NB4 (cell line): ENCODE measurements around the gene EXTL2.
A peak's percentile ranks its signal among the peaks of the same experiment; 100 is the strongest.
"Not testable (repeated sequence)": the region's sequence is repeated elsewhere in the genome, so short reads cannot be mapped to it uniquely, and the experiment has no call there.

Experiments
- DNase-seq: peaks from one replicate; pipeline ENCODE4 v3.0.0; 2010; ENCODE audit warnings: low read depth
- H3K4me3 ChIP-seq: one replicate; pipeline ENCODE4 v1.5.1; 2011; ENCODE audit warnings: mild to moderate bottlenecking, low read depth, low read length, moderate library complexity
- MAX ChIP-seq: IDR thresholded peaks from 2 replicates; pipeline ENCODE4 v1.6.1; 2011; ENCODE audit warnings: low read depth, low read length
- MYC ChIP-seq: IDR thresholded peaks from 2 replicates; pipeline ENCODE4 v1.6.1; 2011; ENCODE audit warnings: low read depth, low read length
- POLR2A ChIP-seq: IDR thresholded peaks from 2 replicates; pipeline ENCODE4 v1.6.1; 2011; ENCODE audit warnings: mild to moderate bottlenecking; ENCODE audit not compliant: insufficient read length; ENCODE audit errors: extremely low read depth
- TF ChIP-seq, protein P1 (sequence below): IDR thresholded peaks from one replicate; pipeline ENCODE4 v1.5.1; 2012; ENCODE audit warnings: low read depth, low read length

Gene EXTL2

GRCh38 chr1:100847361-100848082 lies 47.1 kb downstream of the EXTL2 start:
- H3K4me3 ChIP-seq, result no peak overlapping the region
- DNase-seq, result no peak
- TF ChIP-seq MAX (no peak), POLR2A (no peak), MYC (no peak)
- TF ChIP-seq, protein P1, sequence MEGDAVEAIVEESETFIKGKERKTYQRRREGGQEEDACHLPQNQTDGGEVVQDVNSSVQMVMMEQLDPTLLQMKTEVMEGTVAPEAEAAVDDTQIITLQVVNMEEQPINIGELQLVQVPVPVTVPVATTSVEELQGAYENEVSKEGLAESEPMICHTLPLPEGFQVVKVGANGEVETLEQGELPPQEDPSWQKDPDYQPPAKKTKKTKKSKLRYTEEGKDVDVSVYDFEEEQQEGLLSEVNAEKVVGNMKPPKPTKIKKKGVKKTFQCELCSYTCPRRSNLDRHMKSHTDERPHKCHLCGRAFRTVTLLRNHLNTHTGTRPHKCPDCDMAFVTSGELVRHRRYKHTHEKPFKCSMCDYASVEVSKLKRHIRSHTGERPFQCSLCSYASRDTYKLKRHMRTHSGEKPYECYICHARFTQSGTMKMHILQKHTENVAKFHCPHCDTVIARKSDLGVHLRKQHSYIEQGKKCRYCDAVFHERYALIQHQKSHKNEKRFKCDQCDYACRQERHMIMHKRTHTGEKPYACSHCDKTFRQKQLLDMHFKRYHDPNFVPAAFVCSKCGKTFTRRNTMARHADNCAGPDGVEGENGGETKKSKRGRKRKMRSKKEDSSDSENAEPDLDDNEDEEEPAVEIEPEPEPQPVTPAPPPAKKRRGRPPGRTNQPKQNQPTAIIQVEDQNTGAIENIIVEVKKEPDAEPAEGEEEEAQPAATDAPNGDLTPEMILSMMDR, result no peak

DNA sequence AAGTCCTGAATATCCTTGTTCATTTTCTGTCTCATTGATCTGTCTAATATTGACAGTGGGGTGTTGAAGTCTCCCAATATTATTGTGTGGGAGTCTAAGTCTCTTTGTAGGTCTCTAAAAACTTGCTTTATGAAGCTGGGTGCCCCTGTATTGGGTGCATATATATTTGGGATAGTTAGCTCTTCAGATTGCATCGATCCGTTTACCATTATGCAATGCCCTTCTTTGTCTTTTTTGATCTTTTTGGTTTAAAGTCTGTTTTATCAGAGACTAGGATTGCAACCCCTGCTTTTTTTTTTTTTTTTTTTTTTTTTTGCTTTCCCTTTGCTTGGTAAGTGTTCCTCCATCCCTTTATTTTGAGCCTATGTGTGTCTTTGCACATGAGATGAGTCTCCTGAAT lies 51.5 kb downstream of the EXTL2 start:
- H3K4me3 ChIP-seq, DNase-seq: not testable (repeated sequence)

GRCh38 chr1:100835866-100836842 lies 58.5 kb downstream of the EXTL2 start:
- DNase-seq, result no peak
- no peak overlapping the region for H3K4me3 ChIP-seq
- TF ChIP-seq MAX (no peak), MYC (no peak), POLR2A (no peak)
- TF ChIP-seq, protein P1, result no peak

- TF ChIP-seq, protein P1, result peak; percentile 41
- TF ChIP-seq MAX, result no peak
- peak; percentile 38 for DNase-seq
- no peak overlapping the region for H3K4me3 ChIP-seq
These were observed 59.6 kb downstream of the EXTL2 start for GRCh38 chr1:100834777-100835660.

DNA sequence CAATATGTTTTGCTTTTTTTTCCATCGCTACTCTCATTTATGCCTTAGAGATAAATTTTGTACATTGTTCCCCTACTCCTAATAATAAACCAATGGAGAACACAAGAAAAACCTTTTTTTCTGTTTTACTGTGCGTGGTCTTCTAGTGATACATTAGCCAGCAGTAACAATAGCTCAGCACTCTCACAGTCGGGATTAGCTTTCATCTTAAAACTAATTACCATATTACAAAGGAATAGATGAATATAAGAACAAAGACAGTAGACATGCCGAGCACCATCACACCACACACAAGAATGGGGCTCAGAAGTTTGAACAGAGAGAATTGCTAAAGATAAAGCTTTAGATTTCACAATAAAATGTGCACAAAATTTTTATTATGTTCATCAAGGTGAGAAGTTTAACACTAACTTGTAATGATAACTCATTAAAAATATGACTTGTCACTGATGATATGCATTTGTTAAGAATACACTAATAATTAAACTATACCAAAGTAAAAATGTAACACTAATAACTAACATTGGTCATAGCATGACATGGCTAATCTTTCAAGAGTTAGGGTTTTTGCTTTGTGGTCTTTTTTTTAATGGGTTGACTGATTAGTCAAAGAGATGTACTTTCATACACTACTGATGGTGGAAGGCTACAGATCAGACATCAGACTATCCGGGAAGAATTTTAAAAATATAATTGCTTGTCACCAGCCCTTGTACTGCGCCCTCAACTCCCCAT lies 61.8 kb downstream of the EXTL2 start:
- no peak for TF ChIP-seq MAX
- TF ChIP-seq, protein P1, result no peak
- TF ChIP-seq POLR2A, result no peak
- no peak for DNase-seq
- no peak overlapping the region for H3K4me3 ChIP-seq

DNA sequence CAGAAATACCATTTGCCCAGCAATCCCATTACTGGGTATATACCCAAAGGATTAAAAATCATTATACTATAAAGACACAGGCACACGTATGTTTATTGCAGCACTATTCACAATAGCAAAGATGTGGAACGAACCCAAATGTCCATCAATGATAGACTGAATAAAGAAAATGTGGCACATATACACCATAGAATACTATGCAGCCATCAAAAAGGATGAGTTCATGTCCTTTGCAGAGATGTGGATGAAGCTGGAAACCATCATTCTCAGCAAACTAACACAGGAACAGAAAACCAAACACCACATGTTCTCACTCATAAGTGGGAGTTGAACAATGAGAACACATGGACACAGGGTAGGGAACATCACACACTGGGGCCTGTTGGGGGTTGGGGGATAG lies 69.0 kb downstream of the EXTL2 start:
- H3K4me3 ChIP-seq, DNase-seq: not testable (repeated sequence)
